GM18526 (cell line): Measurements from ENCODE around the gene ZFP62.
A peak's percentile ranks its signal among the peaks of the same experiment; 100 is the strongest.

ENCODE experiments used
- POLR2A ChIP-seq: IDR thresholded peaks from 3 replicates; pipeline ENCODE4 v1.6.1; 2011; ENCODE audit not compliant: insufficient read length; ENCODE audit errors: extremely low read depth

The ZFP62 gene

DNA sequence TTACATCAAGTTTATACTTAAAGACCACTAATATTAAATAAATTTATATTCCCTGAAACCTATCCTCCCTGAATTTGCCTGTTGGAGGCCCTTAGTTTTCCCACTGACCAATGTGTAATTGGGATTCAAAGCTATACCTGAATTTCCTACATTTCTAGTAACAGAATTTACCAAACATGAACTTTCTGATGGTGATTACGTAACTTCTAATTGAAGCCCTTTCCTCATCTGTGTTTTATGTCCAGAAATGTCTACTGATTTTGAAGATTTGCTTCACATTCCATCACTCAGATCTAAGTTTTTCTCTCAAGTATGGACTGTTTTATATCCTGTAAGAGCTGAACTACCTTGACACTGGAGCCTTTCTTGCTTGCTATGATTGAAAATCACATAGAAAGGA, 12.8 kb downstream of the ZFP62 start:
- TF ChIP-seq POLR2A: no peak

DNA sequence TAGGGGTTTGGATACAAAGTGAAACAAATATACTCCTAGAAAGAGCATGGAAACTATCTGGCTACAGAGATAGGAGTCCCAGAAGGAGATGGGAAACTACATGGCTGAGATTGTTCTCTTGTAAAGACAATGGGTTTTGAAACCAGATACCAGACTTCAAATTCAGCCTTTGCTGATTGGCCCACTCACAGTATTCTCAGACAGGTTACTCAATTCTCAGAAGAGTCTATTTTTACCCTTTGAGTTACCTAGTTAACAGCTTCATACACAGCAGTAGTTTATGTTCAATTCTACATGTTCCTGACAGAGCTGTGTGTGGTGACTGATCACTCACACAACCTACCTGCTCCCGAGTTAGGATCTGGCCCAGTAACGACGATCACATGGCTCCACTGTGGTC, 14.1 kb downstream of the ZFP62 start:
- no peak for TF ChIP-seq POLR2A

GRCh38 chr5:180844858-180845257, 16.2 kb downstream of the ZFP62 start:
- no peak for TF ChIP-seq POLR2A

GRCh38 chr5:180844432-180844831, 16.6 kb downstream of the ZFP62 start:
- TF ChIP-seq POLR2A: no peak

DNA sequence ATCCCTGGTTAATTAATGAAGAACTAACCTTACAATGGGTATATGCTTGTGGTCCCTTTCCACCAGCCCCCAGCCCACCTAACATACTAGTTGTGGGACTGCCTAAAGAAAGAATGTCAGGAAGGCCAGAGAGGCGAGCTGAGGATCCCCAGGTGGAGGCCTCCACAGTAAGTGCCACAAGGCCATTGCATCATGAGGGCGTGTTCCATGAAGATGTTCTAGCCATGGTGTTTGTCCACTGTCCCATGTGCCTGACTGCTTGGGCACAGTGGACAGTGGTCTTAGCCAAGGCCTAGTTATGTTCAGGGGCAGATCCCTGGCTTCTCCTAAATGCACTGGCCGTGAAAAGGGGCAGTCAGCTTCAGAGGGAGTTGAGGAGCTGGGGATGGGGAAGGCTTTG, 21.1 kb downstream of the ZFP62 start:
- no peak for TF ChIP-seq POLR2A

GRCh38 chr5:180839227-180839626, 21.8 kb downstream of the ZFP62 start:
- no peak for TF ChIP-seq POLR2A

DNA sequence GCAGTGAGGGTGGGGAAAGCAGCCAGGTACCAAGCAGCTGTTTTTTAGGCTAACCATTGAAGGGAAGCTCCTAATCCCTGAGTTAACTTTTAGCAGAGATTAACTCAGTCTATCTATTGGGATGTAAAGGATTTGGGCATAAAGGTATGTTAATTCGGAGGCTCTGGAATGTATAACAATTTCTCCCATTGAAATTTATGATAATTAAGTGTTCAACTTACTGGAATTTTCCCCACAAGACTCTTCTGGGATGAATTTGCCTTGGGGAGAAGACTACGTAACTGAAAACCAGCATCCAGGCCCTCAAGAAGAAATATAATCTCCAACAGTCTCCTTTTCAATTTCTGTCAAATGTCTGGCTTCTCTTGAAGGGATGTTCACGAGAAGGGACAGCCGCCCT, 23.6 kb downstream of the ZFP62 start:
- no peak for TF ChIP-seq POLR2A

- TF ChIP-seq POLR2A: peak; percentile 31
Observed at GRCh38 chr5:180832638-180833068, 28.4 kb downstream of the ZFP62 start.

GRCh38 chr5:180831139-180832093, 29.7 kb downstream of the ZFP62 start:
- peak; percentile 80 for TF ChIP-seq POLR2A

- TF ChIP-seq POLR2A: no peak
Observed at GRCh38 chr5:180830253-180831138, 30.6 kb downstream of the ZFP62 start.

DNA sequence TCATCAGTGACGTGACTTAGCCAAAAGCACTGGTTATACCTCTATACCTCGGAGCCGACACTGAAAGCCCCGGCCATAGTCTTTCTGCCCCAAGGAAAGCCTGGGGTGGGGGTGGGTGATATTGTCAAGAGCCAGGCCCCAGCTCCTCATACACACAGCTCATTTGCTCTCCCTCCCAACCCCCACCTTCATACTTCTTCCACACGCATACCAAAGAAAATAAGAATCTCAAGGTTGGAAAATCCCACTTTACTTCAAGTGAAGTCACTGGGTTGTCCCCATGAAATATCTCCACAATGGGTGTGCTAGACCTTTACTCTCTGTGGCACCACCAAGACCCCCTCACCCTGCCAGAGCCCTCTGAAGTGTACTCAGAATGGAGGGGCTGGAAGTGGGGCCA, 31.4 kb downstream of the ZFP62 start:
- TF ChIP-seq POLR2A: no peak

- no peak for TF ChIP-seq POLR2A
Observed at GRCh38 chr5:180825768-180826525, 35.1 kb downstream of the ZFP62 start.

GRCh38 chr5:180824630-180825476, 36.2 kb downstream of the ZFP62 start:
- TF ChIP-seq POLR2A: no peak

DNA sequence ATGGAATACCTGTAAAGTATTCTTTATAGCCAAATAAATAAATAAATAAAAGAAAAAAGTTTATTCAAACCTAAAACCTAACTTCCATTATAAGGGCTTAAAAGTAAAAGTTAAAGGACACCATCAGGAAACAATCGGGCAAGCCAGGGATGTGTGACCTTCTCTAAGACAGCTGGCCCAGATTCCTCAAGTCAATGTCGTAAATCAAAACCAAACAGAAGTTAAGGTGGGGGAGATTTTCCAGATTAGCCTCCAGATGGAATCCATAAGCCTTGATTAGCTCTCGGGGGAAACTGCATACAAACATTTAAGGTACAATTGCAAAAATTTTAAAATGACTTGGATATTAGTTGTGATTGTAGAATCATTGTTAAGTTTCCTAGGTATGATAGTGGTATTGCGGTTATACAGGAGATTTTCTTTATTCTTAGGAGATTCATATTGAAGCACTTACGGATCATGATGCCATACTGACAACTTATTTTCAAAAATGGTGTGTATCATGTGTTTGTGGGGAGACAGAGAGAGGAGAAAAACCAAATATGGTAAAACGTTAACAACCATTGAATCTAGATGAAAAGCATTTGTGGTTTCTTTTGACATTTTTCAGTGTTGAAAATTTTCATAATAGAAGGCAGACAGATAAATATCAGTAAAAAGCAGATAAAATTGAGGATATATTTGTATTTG, 37.0 kb downstream of the ZFP62 start:
- TF ChIP-seq POLR2A: no peak
